Endometrium (tissue), 2 donors: ENCODE data around the gene ABCC6.
"Not testable (repeated sequence)": the region's sequence is repeated elsewhere in the genome, so short reads cannot be mapped to it uniquely, and the experiment has no call there.

ENCODE experiments used
- FAIRE-seq: peaks from 2 replicates; lab custom pipeline; 2012; peaks lifted over from hg19 to GRCh38; lab: Jason Lieb, UNC
- donor health status: control.
- donor health status: control.

ABCC6 gene

GRCh38 chr16:16223662-16224241 lies 458 bp upstream of the ABCC6 start:
- FAIRE-seq: not testable (repeated sequence)

GRCh38 chr16:16221382-16221781 lies 1.9 kb downstream of the ABCC6 start:
- not testable (repeated sequence) for FAIRE-seq

GRCh38 chr16:16220449-16220848 lies 2.8 kb downstream of the ABCC6 start:
- not testable (repeated sequence) for FAIRE-seq

- not testable (repeated sequence) for FAIRE-seq
Observed at GRCh38 chr16:16218787-16219186, 4.5 kb downstream of the ABCC6 start.

GRCh38 chr16:16218349-16218748 lies 4.9 kb downstream of the ABCC6 start:
- not testable (repeated sequence) for FAIRE-seq

- FAIRE-seq: not testable (repeated sequence)
Observed at GRCh38 chr16:16213863-16214293, 9.4 kb downstream of the ABCC6 start.

GRCh38 chr16:16211404-16211803 lies 11.9 kb downstream of the ABCC6 start:
- FAIRE-seq: not testable (repeated sequence)

GRCh38 chr16:16208461-16208860 lies 14.8 kb downstream of the ABCC6 start:
- not testable (repeated sequence) for FAIRE-seq

- not testable (repeated sequence) for FAIRE-seq
Observed at GRCh38 chr16:16207787-16208334, 15.4 kb downstream of the ABCC6 start.

GRCh38 chr16:16207097-16207786 lies 16.1 kb downstream of the ABCC6 start:
- FAIRE-seq: not testable (repeated sequence)

GRCh38 chr16:16205864-16206263 lies 17.4 kb downstream of the ABCC6 start:
- FAIRE-seq: not testable (repeated sequence)

- FAIRE-seq: not testable (repeated sequence)
Observed at GRCh38 chr16:16204552-16204951, 18.7 kb downstream of the ABCC6 start.

- not testable (repeated sequence) for FAIRE-seq
Observed at GRCh38 chr16:16203494-16203893, 19.8 kb downstream of the ABCC6 start.

GRCh38 chr16:16202400-16203143 lies 20.7 kb downstream of the ABCC6 start:
- FAIRE-seq: not testable (repeated sequence)

- FAIRE-seq: not testable (repeated sequence)
Observed at GRCh38 chr16:16201880-16202279, 21.4 kb downstream of the ABCC6 start.

- not testable (repeated sequence) for FAIRE-seq
Observed at GRCh38 chr16:16200391-16200790, 22.9 kb downstream of the ABCC6 start.

- FAIRE-seq: not testable (repeated sequence)
Observed at GRCh38 chr16:16199428-16199827, 23.9 kb downstream of the ABCC6 start.

GRCh38 chr16:16197966-16198365 lies 25.3 kb downstream of the ABCC6 start:
- no peak for FAIRE-seq

- no peak for FAIRE-seq
Observed at GRCh38 chr16:16197331-16197730, 26.0 kb downstream of the ABCC6 start.

GRCh38 chr16:16196099-16196498 lies 27.2 kb downstream of the ABCC6 start:
- FAIRE-seq: no peak

- FAIRE-seq: no peak
Observed at GRCh38 chr16:16191493-16192167, 31.7 kb downstream of the ABCC6 start.

GRCh38 chr16:16190966-16191365 lies 32.3 kb downstream of the ABCC6 start:
- not testable (repeated sequence) for FAIRE-seq
